Naive thymus-derived CD8-positive, alpha-beta T cell (primary cell): ENCODE results near the gene CALCOCO2. TPM values are rescaled to one million over a fixed set of nuclear protein-coding genes. Genes with fewer than 3 reads are reported as not detected.

Experiments
- ATAC-seq, 2 donors: fragments of 150-1000 bp; cut with Tn5 transposase in 1 of 2; sonication (Bioruptor Pico), chemical (Tn5 transposase) in 1 of 2; 1 replicate in 1 of 2; 2 replicates in 1 of 2; pipeline ENCODE4 v1.10.0; 2021; ENCODE audit warnings: mild to moderate bottlenecking in 2 of 2, moderate library complexity in 2 of 2
- POLR2A ChIA-PET: fragments of 350-600 bp; sonication (Branson Sonifier 250); formaldehyde crosslinking; loops from one replicate; lab custom pipeline; 2021; ENCODE audit warnings: antibody characterized with exemption; lab: Charles Lee
- DNase-seq, 10 donors: peaks; one replicate each; pipeline versions ENCODE4 v3.0.0 to v3.0.0-alpha.2; 2020 to 2022
- H3K27ac Mint-ChIP-seq, 10 donors: one replicate each; pipeline ENCODE4 v1.8.0; 2020 to 2022; ENCODE audit warnings: mild to moderate bottlenecking in 10 of 10, mixed read lengths in 10 of 10, moderate library complexity in 4 of 10, inconsistent platforms in 1 of 10
- H3K27me3 Mint-ChIP-seq, 5 donors: one replicate each; pipeline ENCODE4 v1.8.0; 2021 to 2022; ENCODE audit warnings: mixed read lengths in 5 of 5
- H3K36me3 Mint-ChIP-seq, 3 donors: one replicate each; pipeline ENCODE4 v1.8.0; 2020 to 2022; ENCODE audit warnings: mixed read lengths in 3 of 3, mild to moderate bottlenecking in 2 of 3, inconsistent platforms in 1 of 3
- H3K4me1 Mint-ChIP-seq, 4 donors: one replicate each; pipeline ENCODE4 v1.8.0; 2021 to 2022; ENCODE audit warnings: mixed read lengths in 4 of 4
- H3K4me3 Mint-ChIP-seq, 10 donors: one replicate each; pipeline ENCODE4 v1.8.0; 2020 to 2022; ENCODE audit warnings: mild to moderate bottlenecking in 10 of 10, mixed read lengths in 10 of 10, moderate library complexity in 6 of 10, inconsistent platforms in 1 of 10
- H3K9me3 Mint-ChIP-seq, 9 donors: one replicate each; pipeline ENCODE4 v1.8.0; 2020 to 2022; ENCODE audit warnings: mixed read lengths in 9 of 9, mild to moderate bottlenecking in 3 of 9, inconsistent platforms in 1 of 9, moderate library complexity in 1 of 9
- polyA plus RNA-seq, 3 donors: library from polyadenylated mRNA; unstranded; fragments of 300-500 nt; fragmentation: Illumina TruSeq; gene quantifications; one replicate each; pipeline ENCODE4 v1.2.3, GENCODE V29; 2021
- total RNA-seq, 8 experiments: library from RNA in 2 of 8; stranded (reverse) in 2 of 8; gene quantifications; one replicate each; pipeline ENCODE4 v1.2.3 and lab custom pipeline; 2021 to 2026

The CALCOCO2 gene
- total and polyA plus RNA-seq, 5 experiments from 2014 or later: 123 to 157 (median 133) TPM

- peak; percentile 41 to 51 for ATAC-seq
Measured at GRCh38 chr17:48908853-48909394, 78.1 kb downstream of the CALCOCO2 start.

GRCh38 chr17:48909783-48910182 is 78.9 kb downstream of the CALCOCO2 start:
- ATAC-seq: no peak
- DNase-seq: no peak
- peak overlapping the region; percentile 82 to 94 (median 91) for H3K4me3 Mint-ChIP-seq
- H3K4me1 Mint-ChIP-seq: peaks cover 34 to 67% (median 61%) of the 10 kb centered on the region in 4 donors
- H3K36me3 Mint-ChIP-seq: peaks cover 0 to 49% (median 4%) of the 10 kb centered on the region in 3 donors
- no peaks in the 10 kb centered on the region for H3K27me3 Mint-ChIP-seq
- no peaks in the 10 kb centered on the region for H3K9me3 Mint-ChIP-seq
- peak overlapping the region; percentile 87 to 98 (median 92) for H3K27ac Mint-ChIP-seq
- POLR2A ChIA-PET: interaction anchor here (1.2 to 3.4 kb wide), 5 partner anchors 9 to 35 kb away, joined by 5 to 75 read pairs (median 5); partner anchors contain the start of genes ATP5MC1 and SNF8

More at GRCh38 chr17:48908853-48909394, 78.1 kb downstream of the CALCOCO2 start:
- peak overlapping the region; percentile 87 to 98 (median 92) for H3K27ac Mint-ChIP-seq
- DNase-seq: peak; percentile 67 to 94 (median 78)
- no peaks in the 10 kb centered on the region for H3K9me3 Mint-ChIP-seq
- peaks cover 0 to 41% (median 4%) of the 10 kb centered on the region in 3 donors for H3K36me3 Mint-ChIP-seq
- H3K4me3 Mint-ChIP-seq: peak overlapping the region; percentile 82 to 94 (median 91)
- H3K4me1 Mint-ChIP-seq: peaks cover 29 to 59% (median 54%) of the 10 kb centered on the region in 4 donors
- H3K27me3 Mint-ChIP-seq: no peaks in the 10 kb centered on the region
- POLR2A ChIA-PET: interaction anchor here (0.7 to 3.4 kb wide), 9 partner anchors 10 to 102 kb away, joined by 3 to 75 read pairs (median 5); partner anchors contain the start of genes ATP5MC1, SNF8 and TTLL6

- H3K9me3 Mint-ChIP-seq: no peaks in the 10 kb centered on the region
- peaks cover 0 to 54% (median 4%) of the 10 kb centered on the region in 3 donors for H3K36me3 Mint-ChIP-seq
- H3K27me3 Mint-ChIP-seq: no peaks in the 10 kb centered on the region
- H3K4me3 Mint-ChIP-seq: peak overlapping the region; percentile 59 to 94 (median 90)
- no peak for ATAC-seq
- H3K4me1 Mint-ChIP-seq: peaks cover 34 to 69% (median 66%) of the 10 kb centered on the region in 4 donors
- no peak for DNase-seq
- peak overlapping the region; percentile 16 to 98 (median 90) for H3K27ac Mint-ChIP-seq
- POLR2A ChIA-PET: interaction anchor here (3.4 kb wide), 1 partner anchor 17 kb away, joined by 75 read pairs; the partner anchor contains the start of gene ATP5MC1
Measured at GRCh38 chr17:48910370-48910769, 79.5 kb downstream of the CALCOCO2 start.

GRCh38 chr17:48912476-48912875 is 81.6 kb downstream of the CALCOCO2 start:
- peak overlapping the region in 5 of 10 donors; percentile 2 to 87 (median 30) for H3K27ac Mint-ChIP-seq
- H3K27me3 Mint-ChIP-seq: no peaks in the 10 kb centered on the region
- no peak for ATAC-seq
- POLR2A ChIA-PET: no interaction called here
- H3K4me3 Mint-ChIP-seq: no peak overlapping the region
- DNase-seq: no peak
- no peaks in the 10 kb centered on the region for H3K9me3 Mint-ChIP-seq
- peaks cover 0 to 74% (median 7%) of the 10 kb centered on the region in 3 donors for H3K36me3 Mint-ChIP-seq
- H3K4me1 Mint-ChIP-seq: peaks cover 34 to 74% (median 71%) of the 10 kb centered on the region in 4 donors

Other genes starting within 250 kb of the CALCOCO2 start
- 1 to 10 TPM; 7.2 to 8.1 TPM for gene HOXB3, start 240.8 kb upstream of the CALCOCO2 start, total RNA-seq
- under 1 TPM in 1 of 3 donors, not detected in 2; 0.19 TPM for gene HOXB3, start 240.8 kb upstream of the CALCOCO2 start, polyA plus RNA-seq
- not detected for gene HOXB5, start 237.3 kb upstream of the CALCOCO2 start, total RNA-seq
- gene HOXB5, start 237.3 kb upstream of the CALCOCO2 start, polyA plus RNA-seq: not detected
- gene HOXB6, start 226.0 kb upstream of the CALCOCO2 start, total RNA-seq: not detected
- gene HOXB6, start 226.0 kb upstream of the CALCOCO2 start, polyA plus RNA-seq: not detected
- not detected for gene HOXB7, start 220.0 kb upstream of the CALCOCO2 start, total RNA-seq
- under 1 TPM in 2 of 3 donors, not detected in 1; 0.22 to 0.40 TPM for gene HOXB7, start 220.0 kb upstream of the CALCOCO2 start, polyA plus RNA-seq
- not detected for gene HOXB8, start 215.7 kb upstream of the CALCOCO2 start, total RNA-seq
- not detected for gene HOXB8, start 215.7 kb upstream of the CALCOCO2 start, polyA plus RNA-seq
- not detected for gene HOXB9, start 204.7 kb upstream of the CALCOCO2 start, total RNA-seq
- gene HOXB9, start 204.7 kb upstream of the CALCOCO2 start, polyA plus RNA-seq: under 1 TPM in 1 of 3 donors, not detected in 2; 0.13 TPM
- not detected for gene PRAC1, start 108.5 kb upstream of the CALCOCO2 start, total RNA-seq
- not detected for gene PRAC1, start 108.5 kb upstream of the CALCOCO2 start, polyA plus RNA-seq
- not detected for gene PRAC2, start 107.8 kb upstream of the CALCOCO2 start, total RNA-seq
- not detected for gene PRAC2, start 107.8 kb upstream of the CALCOCO2 start, polyA plus RNA-seq
- gene HOXB13, start 102.3 kb upstream of the CALCOCO2 start, total RNA-seq: not detected
- gene HOXB13, start 102.3 kb upstream of the CALCOCO2 start, polyA plus RNA-seq: not detected
- not detected for gene TTLL6, start 13.8 kb upstream of the CALCOCO2 start, total RNA-seq
- not detected for gene TTLL6, start 13.8 kb upstream of the CALCOCO2 start, polyA plus RNA-seq
- gene ATP5MC1, start 61.8 kb downstream of the CALCOCO2 start, total RNA-seq: 10 to 100 TPM; 36.8 to 43.1 TPM
- gene ATP5MC1, start 61.8 kb downstream of the CALCOCO2 start, polyA plus RNA-seq: 100 to 1,000 TPM; 162 to 215 (median 192) TPM
- 100 to 1,000 TPM; 100 to 109 TPM for gene UBE2Z, start 77.4 kb downstream of the CALCOCO2 start, total RNA-seq
- gene UBE2Z, start 77.4 kb downstream of the CALCOCO2 start, polyA plus RNA-seq: 10 to 100 TPM; 58.4 to 76.0 (median 65.2) TPM
- 10 to 100 TPM; 57.1 to 63.7 TPM for gene SNF8, start 113.8 kb downstream of the CALCOCO2 start, total RNA-seq
- gene SNF8, start 113.8 kb downstream of the CALCOCO2 start, polyA plus RNA-seq: 100 to 1,000 TPM; 104 to 110 (median 105) TPM
- gene GIP, start 137.6 kb downstream of the CALCOCO2 start, total RNA-seq: not detected
- not detected for gene GIP, start 137.6 kb downstream of the CALCOCO2 start, polyA plus RNA-seq
- not detected for gene IGF2BP1, start 166.3 kb downstream of the CALCOCO2 start, total RNA-seq
- not detected for gene IGF2BP1, start 166.3 kb downstream of the CALCOCO2 start, polyA plus RNA-seq